Tibial nerve (tissue), 4 donors: Measurements from ENCODE around the gene PRRG3. TPM values are rescaled to one million over a fixed set of nuclear protein-coding genes. Genes with fewer than 3 reads are reported as not detected.

Source experiments
- DNase-seq, 2 donors: peaks; one replicate each; pipeline ENCODE4 v3.0.0-alpha.2; 2019; ENCODE audit warnings: low spot score in 2 of 2
- H3K27ac ChIP-seq, 4 donors: fragments of 200-600 bp; sonication (generic) in 3 of 4; one replicate each; pipeline ENCODE4 v1.5.1; 2017 to 2019; ENCODE audit warnings: mild to moderate bottlenecking in 1 of 4
- H3K27me3 ChIP-seq, 2 donors: fragments of 200-600 bp; sonication (generic) in 1 of 2; one replicate each; pipeline versions ENCODE4 v1.5.1 to v1.6.0; 2017 to 2019
- H3K36me3 ChIP-seq, 3 donors: fragments of 200-600 bp; sonication (generic); one replicate each; pipeline ENCODE4 v1.5.1; 2018 to 2019
- H3K4me1 ChIP-seq, 4 donors: fragments of 200-600 bp; sonication (generic) in 3 of 4; one replicate each; pipeline ENCODE4 v1.5.1; 2017 to 2019
- H3K4me3 ChIP-seq, 4 donors: fragments of 200-600 bp; sonication (generic) in 3 of 4; one replicate each; pipeline ENCODE4 v1.5.1; 2017 to 2019; ENCODE audit warnings: mild to moderate bottlenecking in 1 of 4, moderate library complexity in 1 of 4
- H3K9me3 ChIP-seq, 4 donors: fragments of 200-600 bp; sonication (generic) in 3 of 4; one replicate each; pipeline ENCODE4 v1.5.1; 2017 to 2019
- CTCF ChIP-seq, 5 experiments: fragments of 200-600 bp in 3 of 5; fragments of 450-650 bp in 2 of 5; sonication (generic) in 3 of 5; IDR thresholded peaks; one replicate each; pipeline ENCODE4 v1.5.1; 2016 to 2019; ENCODE audit warnings: antibody characterized with exemption in 5 of 5, mild to moderate bottlenecking in 3 of 5, moderate library complexity in 2 of 5
- EP300 ChIP-seq, 2 donors: sonication (generic); formaldehyde crosslinking; IDR thresholded peaks; one replicate each; pipeline ENCODE4 v1.6.1; 2017; ENCODE audit warnings: antibody characterized with exemption in 2 of 2, mild to moderate bottlenecking in 1 of 2
- POLR2A ChIP-seq, 2 donors: fragments of 450-650 bp; IDR thresholded peaks; one replicate each; pipeline ENCODE4 v1.6.1; 2017; ENCODE audit warnings: antibody characterized with exemption in 2 of 2, mild to moderate bottlenecking in 2 of 2, moderate library complexity in 2 of 2
- whole genome bisulfite sequencing, 2 donors: methylation state at CpG; one replicate each; pipeline ENCODE4 v1.1.5; 2018; 5-methylcytosine and 5-hydroxymethylcytosine counted together
- total RNA-seq, 4 donors: library from RNA; depleted of rRNA; stranded (reverse); fragments of >200 nt; gene quantifications; one replicate each; pipeline ENCODE4 v1.1.0, GENCODE V29; 2016

Gene PRRG3
- total RNA-seq, 4 donors from 2014 or later, result 14.0 to 55.7 (median 15.9) TPM

- no peak overlapping the region for H3K27ac ChIP-seq
- no peak for TF ChIP-seq POLR2A (IDR thresholded peaks at IDR 0.05)
- TF ChIP-seq EP300 (IDR thresholded peaks at IDR 0.05), result no peak
- TF ChIP-seq CTCF (IDR thresholded peaks at IDR 0.05), result peak; percentile 10 to 53 (median 40)
- H3K4me3 ChIP-seq, result no peak overlapping the region
- H3K9me3 ChIP-seq, result no peaks in the 10 kb centered on the region
- no peaks in the 10 kb centered on the region for H3K36me3 ChIP-seq
- no peaks in the 10 kb centered on the region for H3K27me3 ChIP-seq
- DNase-seq, result peak in 1 of 2 donors; percentile 36
- no peaks in the 10 kb centered on the region for H3K4me1 ChIP-seq
- 58 to 76% methylated on average over 4 of the region's 4 CpGs for WGBS, 2 donors
These were observed 14.5 kb upstream of the PRRG3 start for GRCh38 chrX:151680805-151681204.

- Histone ChIP-seq H3K27me3 (no peaks in the 10 kb centered on the region), H3K4me1 (no peaks in the 10 kb centered on the region), H3K4me3 (no peak overlapping the region), H3K36me3 (no peaks in the 10 kb centered on the region), H3K27ac (no peak overlapping the region), H3K9me3 (no peaks in the 10 kb centered on the region)
- TF ChIP-seq EP300 (IDR thresholded peaks at IDR 0.05), result no peak
- no peak for TF ChIP-seq CTCF (IDR thresholded peaks at IDR 0.05)
- TF ChIP-seq POLR2A (IDR thresholded peaks at IDR 0.05), result no peak
- no peak for DNase-seq
These were observed 7.6 kb upstream of the PRRG3 start for GRCh38 chrX:151687635-151688034.

GRCh38 chrX:151688695-151689094, 6.6 kb upstream of the PRRG3 start:
- H3K4me1 ChIP-seq, result no peaks in the 10 kb centered on the region
- H3K4me3 ChIP-seq, result no peak overlapping the region
- H3K27me3 ChIP-seq, result no peaks in the 10 kb centered on the region
- TF ChIP-seq POLR2A (IDR thresholded peaks at IDR 0.05) (no peak), CTCF (IDR thresholded peaks at IDR 0.05) (no peak), EP300 (IDR thresholded peaks at IDR 0.05) (no peak)
- no peak overlapping the region for H3K27ac ChIP-seq
- no peak for DNase-seq
- H3K9me3 ChIP-seq, result no peaks in the 10 kb centered on the region
- no peaks in the 10 kb centered on the region for H3K36me3 ChIP-seq

GRCh38 chrX:151692825-151693224, 2.4 kb upstream of the PRRG3 start:
- no peaks in the 10 kb centered on the region for H3K9me3 ChIP-seq
- H3K36me3 ChIP-seq, result no peaks in the 10 kb centered on the region
- no peak overlapping the region for H3K4me3 ChIP-seq
- peaks cover 0 to 9% of the 10 kb centered on the region in 2 donors for H3K27me3 ChIP-seq
- peak overlapping the region in 1 of 4 donors; percentile 37 for H3K27ac ChIP-seq
- 88 to 93% methylated on average over 5 to 6 of the region's 6 CpGs for WGBS, 2 donors
- no peaks in the 10 kb centered on the region for H3K4me1 ChIP-seq
- no peak for TF ChIP-seq EP300 (IDR thresholded peaks at IDR 0.05)
- TF ChIP-seq CTCF (IDR thresholded peaks at IDR 0.05), result no peak
- no peak for TF ChIP-seq POLR2A (IDR thresholded peaks at IDR 0.05)
- DNase-seq, result no peak

GRCh38 chrX:151694121-151694520, 1.1 kb upstream of the PRRG3 start:
- DNase-seq, result no peak
- no peak for TF ChIP-seq EP300 (IDR thresholded peaks at IDR 0.05)
- no peak for TF ChIP-seq POLR2A (IDR thresholded peaks at IDR 0.05)
- TF ChIP-seq CTCF (IDR thresholded peaks at IDR 0.05), result no peak
- no peaks in the 10 kb centered on the region for H3K36me3 ChIP-seq
- H3K4me1 ChIP-seq, result no peaks in the 10 kb centered on the region
- H3K27ac ChIP-seq, result peak overlapping the region in 2 of 4 donors; percentile 60 to 74
- 63 to 68% methylated on average over 9 to 12 of the region's 12 CpGs for WGBS, 2 donors
- H3K9me3 ChIP-seq, result no peaks in the 10 kb centered on the region
- peaks cover 0 to 9% of the 10 kb centered on the region in 2 donors for H3K27me3 ChIP-seq
- H3K4me3 ChIP-seq, result peak overlapping the region in 1 of 4 donors; percentile 49
